Breast epithelium (tissue), 3 donors: ENCODE data around the gene DHX57.

ENCODE experiments used
- POLR2AphosphoS5 ChIP-seq, 3 donors: sonication (generic); formaldehyde crosslinking; IDR thresholded peaks; one replicate each; pipeline ENCODE4 v1.6.1; 2017; ENCODE audit warnings: antibody characterized with exemption in 3 of 3
- TF ChIP-seq, protein P1 (sequence below), 3 donors: fragments of 450-650 bp; IDR thresholded peaks; one replicate each; pipeline ENCODE4 v1.5.1; 2016 to 2017; ENCODE audit warnings: antibody characterized with exemption in 3 of 3, mild to moderate bottlenecking in 3 of 3, moderate library complexity in 3 of 3

DNA sequence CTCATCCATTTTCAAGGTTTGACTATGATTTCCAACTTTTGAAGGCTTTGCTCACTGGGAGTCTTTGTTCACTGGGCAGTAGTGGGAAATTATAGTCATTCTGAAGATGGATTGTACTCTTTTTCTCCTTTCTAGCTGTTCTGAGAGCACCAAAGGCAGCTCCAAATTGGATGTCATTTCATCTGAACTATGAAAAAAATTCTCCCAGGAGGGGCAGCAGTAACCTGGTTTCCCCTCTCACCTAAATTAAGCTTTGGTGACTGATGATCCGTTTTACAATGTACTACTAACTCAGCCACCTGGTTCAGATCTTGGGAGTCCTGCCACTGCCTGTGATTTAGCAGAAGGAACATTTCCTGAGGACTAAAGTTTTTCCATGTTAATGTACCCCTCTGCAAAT, 31.5 kb upstream of the DHX57 start:
- TF ChIP-seq, protein P1, sequence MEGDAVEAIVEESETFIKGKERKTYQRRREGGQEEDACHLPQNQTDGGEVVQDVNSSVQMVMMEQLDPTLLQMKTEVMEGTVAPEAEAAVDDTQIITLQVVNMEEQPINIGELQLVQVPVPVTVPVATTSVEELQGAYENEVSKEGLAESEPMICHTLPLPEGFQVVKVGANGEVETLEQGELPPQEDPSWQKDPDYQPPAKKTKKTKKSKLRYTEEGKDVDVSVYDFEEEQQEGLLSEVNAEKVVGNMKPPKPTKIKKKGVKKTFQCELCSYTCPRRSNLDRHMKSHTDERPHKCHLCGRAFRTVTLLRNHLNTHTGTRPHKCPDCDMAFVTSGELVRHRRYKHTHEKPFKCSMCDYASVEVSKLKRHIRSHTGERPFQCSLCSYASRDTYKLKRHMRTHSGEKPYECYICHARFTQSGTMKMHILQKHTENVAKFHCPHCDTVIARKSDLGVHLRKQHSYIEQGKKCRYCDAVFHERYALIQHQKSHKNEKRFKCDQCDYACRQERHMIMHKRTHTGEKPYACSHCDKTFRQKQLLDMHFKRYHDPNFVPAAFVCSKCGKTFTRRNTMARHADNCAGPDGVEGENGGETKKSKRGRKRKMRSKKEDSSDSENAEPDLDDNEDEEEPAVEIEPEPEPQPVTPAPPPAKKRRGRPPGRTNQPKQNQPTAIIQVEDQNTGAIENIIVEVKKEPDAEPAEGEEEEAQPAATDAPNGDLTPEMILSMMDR (IDR thresholded peaks at IDR 0.05), result no peak
- TF ChIP-seq POLR2AphosphoS5 (IDR thresholded peaks at IDR 0.05), result no peak
